ENCODE results near the gene FLYWCH1. TPM values are rescaled to one million over a fixed set of nuclear protein-coding genes. Genes with fewer than 3 reads are reported as not detected.

FLYWCH1 gene
- total RNA-seq, 1 donor from 2014 or later, result 42.9 TPM

DNA sequence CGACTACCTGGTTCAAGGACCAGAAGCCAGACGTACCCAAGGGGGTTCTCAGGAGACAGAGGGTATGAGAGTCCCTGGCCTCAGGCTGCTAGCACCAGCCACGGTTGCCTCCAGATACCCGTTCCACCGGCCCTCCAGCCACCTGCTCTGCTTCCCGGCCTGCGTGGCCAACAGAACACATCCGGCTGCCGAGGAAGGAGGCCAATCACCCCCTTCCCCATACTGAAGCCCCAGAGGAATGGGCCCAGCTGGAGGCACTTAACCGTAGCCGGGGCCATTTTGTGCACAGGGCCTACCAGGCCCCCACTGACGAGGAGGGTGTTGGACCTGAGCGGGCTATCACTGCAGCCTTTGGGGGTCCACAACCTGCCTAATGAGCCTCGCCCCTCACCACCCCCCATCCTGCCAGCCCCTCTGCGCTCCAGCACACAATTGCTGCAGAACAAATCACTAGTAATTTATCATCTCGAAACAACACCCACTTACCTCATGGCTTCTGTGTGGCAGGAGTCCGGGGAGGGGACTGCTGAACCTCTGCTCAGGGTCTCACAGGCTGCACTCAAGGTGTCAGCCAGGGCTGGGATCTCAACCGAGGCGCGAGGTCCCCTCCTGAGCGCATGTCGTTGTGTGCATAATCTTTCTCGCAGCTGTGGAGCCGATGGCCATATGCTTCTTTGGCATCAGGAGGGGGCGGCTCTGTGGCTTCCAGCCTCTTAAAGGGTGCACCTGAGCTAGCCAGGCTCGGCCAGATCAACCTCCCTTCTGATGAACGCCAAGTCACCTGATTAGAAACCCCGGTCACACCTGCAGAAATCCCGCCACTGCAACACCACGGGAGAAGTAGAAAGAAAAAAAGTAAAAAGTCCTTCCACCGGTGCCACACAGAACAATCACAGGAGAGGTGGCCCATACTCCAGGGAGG, 42.2 kb downstream of the FLYWCH1 start:
- DNase-seq (ENCODE audit: low read depth), result no peak

GRCh38 chr16:2954656-2955381, 43.1 kb downstream of the FLYWCH1 start:
- no peak for DNase-seq (ENCODE audit: low read depth)

DNA sequence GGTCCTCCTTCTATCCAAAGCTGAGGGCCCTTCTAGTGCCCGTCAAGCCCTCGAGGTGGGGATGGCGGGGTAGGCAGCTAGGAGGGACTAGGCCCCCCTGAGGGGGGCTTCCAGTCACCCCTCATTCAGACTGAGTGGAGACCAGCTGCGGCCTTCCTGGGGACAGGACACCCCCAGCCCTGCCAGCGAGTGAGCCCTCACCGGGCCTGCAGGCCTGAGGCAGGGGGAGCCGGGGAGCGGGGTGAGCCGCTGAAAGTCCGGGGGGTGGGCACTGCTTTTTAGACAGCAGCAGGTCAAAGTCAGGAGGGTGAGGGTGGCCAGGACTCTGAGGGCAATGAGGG, 43.7 kb downstream of the FLYWCH1 start:
- DNase-seq (ENCODE audit: low read depth), result no peak

DNA sequence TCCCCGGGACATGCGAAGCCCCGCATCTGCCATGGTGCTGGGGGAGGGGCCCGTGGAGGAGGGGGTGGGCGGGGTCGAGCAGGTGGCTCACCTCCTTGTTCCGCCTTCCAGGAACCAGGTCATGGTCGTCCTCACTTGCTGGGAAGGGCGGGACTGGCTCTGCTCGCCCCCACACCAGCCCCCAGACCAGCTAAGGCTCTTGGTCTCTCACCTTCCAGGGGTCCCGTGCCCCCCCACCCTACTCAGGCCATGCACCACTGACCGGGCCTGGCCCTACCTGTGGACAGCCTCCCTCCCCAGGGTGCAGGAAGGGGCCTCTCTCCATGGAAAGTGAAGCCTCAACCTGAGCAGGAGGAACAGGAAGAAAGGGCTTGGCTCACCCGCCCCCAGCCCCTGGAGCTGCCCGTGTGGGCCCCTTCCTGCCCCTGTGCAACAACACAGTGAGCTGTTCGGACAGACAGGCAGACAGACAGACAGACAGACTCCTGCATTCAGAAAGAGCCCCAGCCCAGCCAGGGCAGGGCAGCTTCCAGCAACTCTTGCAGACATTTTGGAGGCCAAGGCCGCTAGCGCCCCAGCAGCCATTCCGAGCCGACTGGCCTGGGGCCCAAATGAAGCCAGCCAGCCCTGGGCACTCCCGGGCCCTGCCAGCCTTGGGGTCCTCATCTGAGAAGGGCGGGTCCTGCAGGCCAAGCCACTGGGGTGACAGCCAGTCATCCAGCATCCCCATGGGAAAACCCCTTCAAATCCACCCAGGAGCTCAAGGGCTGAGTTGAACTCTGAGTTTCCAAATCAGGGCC, 44.2 kb downstream of the FLYWCH1 start:
- no peak for DNase-seq (ENCODE audit: low read depth)

- DNase-seq (ENCODE audit: low read depth), result no peak
Observed at GRCh38 chr16:2956579-2956956, 44.8 kb downstream of the FLYWCH1 start.

GRCh38 chr16:2959206-2959605, 47.5 kb downstream of the FLYWCH1 start:
- no peak for DNase-seq (ENCODE audit: low read depth)

DNA sequence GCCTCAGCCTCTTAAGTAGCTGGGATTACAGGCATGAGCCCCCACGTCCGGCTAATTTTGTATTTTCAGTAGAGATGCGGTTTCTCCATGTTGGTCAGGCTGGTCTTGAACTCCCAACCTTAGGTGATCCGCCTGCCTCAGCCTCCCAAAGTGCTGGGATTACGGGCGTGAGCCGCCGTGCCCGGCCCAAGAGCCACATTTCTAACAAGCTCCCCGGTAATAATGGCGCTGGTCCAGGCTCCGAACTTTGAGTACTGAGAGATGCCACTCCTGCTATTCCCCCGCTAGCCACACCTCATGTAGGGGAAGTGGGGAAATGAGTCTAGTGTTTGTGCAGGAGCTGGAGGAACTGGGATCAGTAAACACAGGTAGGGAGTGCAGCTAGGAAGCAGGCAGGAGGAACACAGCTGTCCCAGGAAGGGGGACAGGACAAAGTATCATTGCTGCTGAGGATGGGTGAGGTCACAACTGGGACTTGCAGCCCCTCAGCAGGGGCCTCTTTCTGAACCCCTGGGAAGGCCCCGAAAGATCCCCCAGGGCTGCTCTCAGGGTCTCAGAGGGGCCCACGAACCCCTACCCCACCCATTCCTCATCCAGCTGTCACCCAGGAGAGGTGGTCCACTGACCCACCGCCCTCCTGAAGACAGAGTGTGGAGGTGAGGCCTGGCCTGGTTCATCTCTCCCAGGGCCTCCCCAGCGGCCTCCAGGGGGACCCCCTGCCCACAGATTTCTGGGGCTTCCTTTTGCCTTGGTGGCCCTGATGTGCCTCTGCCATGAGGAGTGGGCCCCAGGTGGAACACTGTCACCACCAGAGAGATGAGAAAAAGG, 48.7 kb downstream of the FLYWCH1 start:
- DNase-seq (ENCODE audit: low read depth), result no peak

- no peak for DNase-seq (ENCODE audit: low read depth)
Observed at GRCh38 chr16:2962334-2963073, 50.8 kb downstream of the FLYWCH1 start.

- DNase-seq (ENCODE audit: low read depth), result no peak
Observed at GRCh38 chr16:2963074-2963722, 51.5 kb downstream of the FLYWCH1 start.

DNA sequence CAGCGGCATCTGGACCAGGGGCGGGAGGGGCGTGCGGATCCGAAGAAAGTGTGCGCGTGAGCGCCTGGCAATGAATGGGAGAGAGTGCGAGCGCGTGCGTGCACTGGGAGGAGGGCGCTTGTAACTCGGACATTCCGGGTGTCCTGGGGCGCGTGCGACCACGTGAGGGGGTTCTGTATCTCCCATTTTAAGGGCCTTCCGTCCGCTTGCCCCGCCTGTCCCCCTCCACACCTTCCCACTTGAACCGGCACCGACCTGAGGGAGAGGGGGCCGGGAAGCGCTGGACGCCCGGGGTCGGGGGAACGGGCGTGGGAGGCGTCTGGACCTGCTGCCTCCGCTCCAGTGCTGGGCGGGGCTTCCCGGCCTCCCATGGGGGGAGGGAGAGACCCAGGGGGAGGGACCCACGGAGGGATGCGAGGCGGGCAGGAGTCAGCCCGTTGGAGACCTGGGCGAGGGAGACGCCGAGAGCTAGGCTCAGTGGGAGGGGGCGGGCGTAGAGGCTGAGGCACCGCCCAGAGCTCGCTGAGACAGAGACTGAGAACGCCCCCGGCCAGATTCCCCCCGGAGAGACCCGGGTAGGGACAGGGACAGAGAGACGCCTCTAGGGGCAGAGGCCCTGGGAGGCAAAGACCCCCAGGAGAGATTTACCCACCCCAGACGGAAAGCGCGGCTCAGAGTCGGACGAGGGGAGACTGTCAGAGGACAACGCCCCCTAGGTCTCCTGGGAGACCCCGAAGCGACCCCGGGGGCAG, 52.2 kb downstream of the FLYWCH1 start, which contains the start of gene KREMEN2:
Gene KREMEN2, plus strand, starts transcription at position 553 of the 752 bp plus-strand sequence. CDS start 246 bp downstream, outside the sequence.
- DNase-seq (ENCODE audit: low read depth), result no peak

DNA sequence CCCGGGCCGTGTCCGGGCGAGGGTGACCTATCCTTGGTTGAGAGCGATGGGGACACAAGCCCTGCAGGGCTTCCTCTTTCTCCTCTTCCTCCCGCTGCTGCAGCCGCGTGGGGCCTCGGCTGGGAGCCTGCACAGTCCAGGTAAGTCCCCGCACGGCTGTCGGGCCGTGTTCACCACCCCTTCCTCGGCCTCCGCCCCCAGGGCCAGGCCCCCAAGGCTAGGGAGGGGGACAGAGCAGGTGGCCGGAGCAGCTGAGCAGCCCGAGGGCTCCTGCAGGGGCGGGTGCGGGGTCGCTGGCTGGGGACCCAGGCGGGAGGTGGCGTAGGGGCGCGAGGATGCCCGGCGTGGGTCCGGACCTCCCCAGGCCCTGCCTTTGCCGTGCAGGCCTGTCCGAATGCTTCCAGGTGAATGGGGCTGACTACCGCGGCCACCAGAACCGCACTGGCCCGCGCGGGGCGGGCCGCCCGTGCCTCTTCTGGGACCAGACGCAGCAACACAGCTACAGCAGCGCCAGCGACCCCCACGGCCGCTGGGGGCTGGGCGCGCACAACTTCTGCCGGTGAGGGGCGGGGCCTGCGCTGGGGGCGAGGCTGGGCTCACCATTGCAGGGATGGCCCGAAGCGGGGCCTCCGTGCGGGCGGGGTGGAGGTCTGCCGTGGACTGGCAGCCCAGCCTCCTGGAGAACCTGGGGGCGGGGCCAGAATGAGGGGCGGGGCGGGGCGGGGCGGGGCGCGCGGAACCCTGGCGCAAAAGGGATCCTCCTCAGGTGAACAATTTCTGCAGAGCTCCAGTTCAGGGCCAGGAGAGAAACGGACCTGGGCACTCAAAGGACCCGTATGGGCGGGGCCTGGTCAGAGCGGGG, 53.0 kb downstream of the FLYWCH1 start:
- DNase-seq (ENCODE audit: low read depth), result no peak

GRCh38 chr16:2966043-2966807, 54.5 kb downstream of the FLYWCH1 start:
- no peak for DNase-seq (ENCODE audit: low read depth)

DNA sequence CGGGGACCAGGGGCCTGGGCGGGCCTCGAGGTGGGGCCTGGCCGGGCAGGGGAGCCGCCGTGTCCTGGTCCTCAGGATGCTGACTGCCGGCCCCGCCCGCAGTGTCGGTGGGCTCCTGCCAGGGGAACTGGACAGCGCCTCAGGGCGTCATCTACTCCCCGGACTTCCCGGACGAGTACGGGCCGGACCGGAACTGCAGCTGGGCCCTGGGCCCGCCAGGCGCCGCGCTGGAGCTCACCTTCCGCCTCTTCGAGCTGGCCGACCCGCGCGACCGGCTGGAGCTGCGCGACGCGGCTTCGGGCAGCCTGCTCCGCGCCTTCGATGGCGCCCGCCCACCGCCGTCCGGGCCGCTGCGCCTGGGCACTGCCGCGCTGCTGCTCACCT, 55.1 kb downstream of the FLYWCH1 start:
- DNase-seq (ENCODE audit: low read depth), result no peak

- DNase-seq (ENCODE audit: low read depth), result no peak
Observed at GRCh38 chr16:2967211-2967631, 55.5 kb downstream of the FLYWCH1 start.

DNA sequence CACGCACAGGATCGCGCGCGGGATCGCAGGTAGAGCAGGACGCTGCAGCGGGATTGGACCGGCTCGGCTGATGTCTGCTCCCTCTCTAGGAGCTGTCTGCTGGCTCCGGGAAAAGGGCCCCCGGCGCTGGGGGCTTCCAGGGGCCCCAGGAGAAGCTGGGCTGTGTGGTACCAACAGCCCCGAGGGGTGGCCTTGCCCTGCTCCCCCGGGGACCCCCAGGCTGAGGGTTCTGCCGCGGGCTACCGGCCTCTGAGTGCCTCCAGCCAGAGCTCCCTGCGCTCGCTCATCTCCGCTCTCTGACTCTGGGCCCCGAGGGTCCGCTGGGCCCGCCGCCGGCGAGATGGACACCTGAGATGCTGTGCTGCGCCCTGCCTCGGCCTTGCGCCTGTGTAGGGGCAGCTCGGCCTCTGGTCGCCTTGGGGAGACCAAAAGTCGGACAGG, 56.0 kb downstream of the FLYWCH1 start:
- DNase-seq (ENCODE audit: low read depth), result no peak

- DNase-seq (ENCODE audit: low read depth), result no peak
Observed at GRCh38 chr16:2968368-2968737, 56.6 kb downstream of the FLYWCH1 start.

GRCh38 chr16:2968738-2969544, 57.2 kb downstream of the FLYWCH1 start, which contains the start of gene PAQR4:
TSS of gene PAQR4 (plus strand) at chr16:2969348. CDS start at chr16:2969675, 327 bp downstream.
- peak; percentile 65 for DNase-seq (ENCODE audit: low read depth)
